Ishikawa (cell line): ENCODE data around the gene SAV1.

ENCODE experiments used
- CEBPB ChIP-seq: IDR thresholded peaks from 2 replicates; pipeline ENCODE4 v1.6.1; 2012
- CREB1 ChIP-seq: IDR thresholded peaks from 2 replicates; pipeline ENCODE4 v1.6.1; 2012; ENCODE audit warnings: low read depth
- EGR1 ChIP-seq: IDR thresholded peaks from 2 replicates; pipeline ENCODE4 v1.6.1; 2012
- EP300 ChIP-seq: IDR thresholded peaks from 2 replicates; pipeline ENCODE4 v1.6.1; 2012; ENCODE audit warnings: borderline replicate concordance
- FOXM1 ChIP-seq: IDR thresholded peaks from 2 replicates; pipeline ENCODE4 v1.6.1; 2012; ENCODE audit warnings: low read depth, borderline replicate concordance
- MAX ChIP-seq: IDR thresholded peaks from 2 replicates; pipeline ENCODE4 v1.6.1; 2012
- NFIC ChIP-seq: IDR thresholded peaks from 2 replicates; pipeline ENCODE4 v1.6.1; 2012
- RAD21 ChIP-seq: IDR thresholded peaks from 2 replicates; pipeline ENCODE4 v1.6.1; 2012; ENCODE audit warnings: low read depth
- REST ChIP-seq: IDR thresholded peaks from 2 replicates; pipeline ENCODE4 v1.6.1; 2012; ENCODE audit warnings: low read depth, mild to moderate bottlenecking
- TAF1 ChIP-seq: IDR thresholded peaks from 2 replicates; pipeline ENCODE4 v1.6.1; 2012; ENCODE audit warnings: low read depth, mild to moderate bottlenecking
- TCF12 ChIP-seq: IDR thresholded peaks from 2 replicates; pipeline ENCODE4 v1.6.1; 2012; ENCODE audit warnings: low read depth
- TEAD4 ChIP-seq: IDR thresholded peaks from 2 replicates; pipeline ENCODE4 v1.6.1; 2012
- USF1 ChIP-seq: IDR thresholded peaks from 2 replicates; pipeline ENCODE4 v1.6.1; 2012
- YY1 ChIP-seq: IDR thresholded peaks from 2 replicates; pipeline ENCODE4 v1.6.1; 2012; ENCODE audit warnings: low read depth
- ZBTB7A ChIP-seq: IDR thresholded peaks from 2 replicates; pipeline ENCODE4 v1.6.1; 2012; ENCODE audit warnings: low read depth

SAV1 gene

DNA sequence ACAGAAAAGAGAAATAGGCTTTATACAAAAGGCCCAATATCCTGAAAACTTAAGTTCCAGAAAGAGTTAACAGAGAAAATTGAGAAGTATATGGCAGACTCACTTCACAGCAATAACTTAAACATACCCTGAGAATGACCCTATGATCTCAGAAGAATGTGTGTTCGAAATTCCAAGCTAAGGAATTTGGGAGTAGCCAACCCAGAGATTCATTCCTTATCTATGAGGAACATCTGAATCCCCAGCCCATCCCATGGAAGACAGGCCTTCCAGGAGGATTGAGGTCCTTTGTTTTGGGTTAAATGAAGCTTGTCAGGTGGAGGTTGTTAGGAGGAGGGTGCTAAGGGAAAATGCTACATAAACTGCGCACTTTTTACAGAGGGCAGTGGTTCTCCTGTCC, 7.5 kb upstream of the SAV1 start:
- no peak for TF ChIP-seq RAD21
- peak; percentile 57 for TF ChIP-seq TEAD4

DNA sequence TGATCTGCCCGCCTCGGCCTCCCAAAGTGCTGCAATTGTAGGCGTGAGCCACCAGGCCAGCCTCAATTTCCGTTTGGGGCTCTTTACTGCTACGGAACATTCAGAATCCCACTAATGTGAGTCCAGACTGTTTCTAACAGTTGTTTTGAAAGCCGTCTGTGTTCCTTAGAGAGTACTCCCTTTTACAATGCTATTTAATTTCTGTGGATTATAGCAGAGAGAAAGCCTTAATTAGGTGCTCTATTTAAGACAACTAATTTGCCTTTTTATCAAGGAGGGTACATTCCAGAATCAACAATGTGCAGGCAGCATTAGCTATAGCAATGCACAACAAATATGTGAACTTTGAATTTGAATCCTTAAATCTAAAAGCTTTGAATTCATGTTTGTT, 2.8 kb upstream of the SAV1 start:
- no peak for TF ChIP-seq RAD21
- TF ChIP-seq ZBTB7A = no peak
- no peak for TF ChIP-seq CEBPB
- no peak for TF ChIP-seq CREB1

DNA sequence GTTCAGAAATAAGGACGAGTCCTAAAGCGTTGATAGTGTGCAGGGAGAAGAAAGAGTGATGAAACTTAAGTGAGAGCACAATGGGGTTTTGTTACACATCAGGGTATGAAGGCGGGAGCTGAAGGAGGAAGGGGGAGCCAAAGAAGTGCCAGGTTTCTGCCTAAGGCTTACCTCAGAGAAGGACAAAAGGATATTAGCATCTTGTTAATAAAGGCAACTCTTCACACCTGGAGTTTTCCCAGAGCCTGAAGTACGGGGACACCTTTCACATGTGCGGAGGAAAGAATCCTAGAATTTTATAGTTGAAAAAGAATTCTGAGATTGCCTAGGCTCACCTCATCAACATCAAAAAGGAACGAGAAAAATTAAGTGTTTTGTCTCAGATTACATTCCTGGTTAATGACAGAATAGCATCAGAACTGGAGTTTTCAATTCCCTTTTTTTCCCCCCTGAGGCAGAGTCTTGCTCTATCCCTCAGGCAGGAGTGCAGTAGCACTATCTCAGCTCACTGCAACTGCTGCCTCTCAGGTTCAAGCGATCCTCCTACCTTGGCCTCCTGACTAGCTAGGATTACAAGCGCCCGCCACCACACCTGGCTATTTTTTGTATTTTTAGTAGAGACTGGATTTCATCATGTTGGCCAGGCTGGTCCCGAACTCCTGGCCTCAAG, 2.2 kb upstream of the SAV1 start:
- TF ChIP-seq NFIC (no peak), YY1 (no peak), TAF1 (no peak), CEBPB (no peak), EP300 (no peak), FOXM1 (no peak), EGR1 (no peak), TEAD4 (no peak), USF1 (no peak), TCF12 (no peak), CREB1 (no peak)

DNA sequence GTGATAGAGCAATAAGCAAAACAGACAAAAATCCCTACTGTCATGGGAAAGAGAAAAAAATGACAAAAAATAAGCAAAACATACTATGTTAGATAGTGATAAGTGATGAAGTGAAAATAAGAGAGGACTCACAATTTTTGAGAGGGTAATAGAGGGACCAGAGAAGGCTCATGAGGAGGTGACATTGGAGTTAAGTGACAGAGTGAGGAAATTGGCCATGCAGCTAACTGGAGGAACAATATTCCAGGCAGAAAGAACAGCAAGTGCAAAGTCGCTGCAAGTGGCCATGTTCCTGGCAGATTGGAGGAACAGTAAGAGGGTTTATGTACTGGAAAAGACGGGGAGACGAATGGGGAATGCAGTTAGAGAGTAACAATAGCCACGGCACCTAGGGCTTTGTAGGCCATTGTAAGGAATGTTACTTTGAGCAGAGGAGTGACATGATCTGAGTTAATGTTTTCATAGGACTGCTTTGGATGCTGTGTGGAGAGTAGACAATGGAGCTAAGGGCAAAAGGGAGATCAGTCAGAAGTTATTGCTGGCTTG, 1.4 kb upstream of the SAV1 start:
- TF ChIP-seq TEAD4 (no peak), USF1 (no peak), EP300 (no peak), CEBPB (no peak), ZBTB7A (no peak), CREB1 (no peak), REST (no peak), EGR1 (no peak), YY1 (no peak), RAD21 (no peak), FOXM1 (no peak), NFIC (no peak), MAX (no peak), TCF12 (no peak), TAF1 (no peak)

GRCh38 chr14:50668826-50669143, 679 bp upstream of the SAV1 start:
- TF ChIP-seq REST (no peak), RAD21 (no peak), USF1 (no peak), EGR1 (no peak), TCF12 (no peak), CREB1 (no peak), NFIC (no peak), MAX (no peak), EP300 (no peak), TAF1 (no peak), TEAD4 (no peak), CEBPB (no peak), ZBTB7A (no peak), YY1 (no peak)

DNA sequence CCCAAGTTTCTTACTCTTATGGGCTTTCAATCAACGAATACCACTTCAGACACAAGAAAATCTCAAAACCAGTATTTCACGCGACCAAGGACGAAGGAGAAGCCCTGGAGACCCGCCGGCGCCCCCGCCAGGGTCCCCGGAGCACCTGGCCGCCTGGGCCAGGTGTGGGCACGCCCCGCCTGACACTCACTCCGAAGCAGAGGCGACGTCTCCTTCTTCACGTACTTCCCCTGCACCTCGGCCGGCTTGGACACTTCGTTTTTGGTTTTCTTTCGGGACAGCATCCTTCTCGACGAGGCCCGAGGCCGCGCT, 466 bp downstream of the SAV1 start:
- TF ChIP-seq MAX = peak; percentile 8; the same call in 1 of the 2 replicates
- TF ChIP-seq ZBTB7A = peak; percentile 55; the same call in 1 of the 2 replicates
- TF ChIP-seq CREB1 = no peak
